Keratinocyte (primary cell): ENCODE data around the gene SLC39A9. TPM values are rescaled to one million over a fixed set of nuclear protein-coding genes. Genes with fewer than 3 reads are reported as not detected.

Experiments
- DNase-seq: peaks from one replicate; pipeline ENCODE4 v3.0.0-alpha.2; 2011; ENCODE audit warnings: low read depth, missing footprints, low spot score
- FAIRE-seq: peaks from 2 replicates; lab custom pipeline; 2011; peaks lifted over from hg19 to GRCh38; lab: Jason Lieb, UNC
- H2AFZ ChIP-seq: 2 replicates; pipeline ENCODE4 v1.6.0; 2012; ENCODE audit warnings: low read length, control low read depth, inconsistent platforms; ENCODE audit not compliant: control insufficient read depth
- H3K27ac ChIP-seq: 2 replicates; pipeline ENCODE4 v1.5.1; 2011; ENCODE audit warnings: low read length; ENCODE audit not compliant: control insufficient read depth, insufficient read depth
- H3K27me3 ChIP-seq: 3 replicates; pipeline ENCODE4 v1.6.0; 2011; ENCODE audit warnings: low read length; ENCODE audit not compliant: control insufficient read depth, insufficient read depth; ENCODE audit errors: extremely low read depth
- H3K36me3 ChIP-seq, 2 experiments: 2 replicates in 1 of 2; 3 replicates in 1 of 2; pipeline ENCODE4 v1.5.1; 2011; ENCODE audit warnings: low read length in 2 of 2, mild to moderate bottlenecking in 1 of 2; ENCODE audit not compliant: control insufficient read depth in 2 of 2, insufficient read depth in 2 of 2; ENCODE audit errors: extremely low read depth in 1 of 2
- H3K4me1 ChIP-seq: 3 replicates; pipeline ENCODE4 v1.5.1; 2011; ENCODE audit warnings: low read length; ENCODE audit not compliant: control insufficient read depth, insufficient read depth; ENCODE audit errors: extremely low read depth
- H3K4me2 ChIP-seq: 3 replicates; pipeline ENCODE4 v1.6.0; 2011; ENCODE audit warnings: low read depth, low read length; ENCODE audit not compliant: control insufficient read depth, insufficient read depth; ENCODE audit errors: extremely low read depth
- H3K4me3 ChIP-seq, 3 experiments: fragments of 200-600 bp in 1 of 3; sonication (generic) in 1 of 3; 2 replicates in 2 of 3; 3 replicates in 1 of 3; pipeline ENCODE4 v1.5.1; 2011 to 2016; ENCODE audit warnings: low read length in 3 of 3, mild to moderate bottlenecking in 3 of 3, control low read depth in 2 of 3, inconsistent platforms in 1 of 3, low read depth in 1 of 3, mixed read lengths in 1 of 3, mixed run types in 1 of 3, moderate library complexity in 1 of 3; ENCODE audit not compliant: control insufficient read depth in 2 of 3, insufficient read depth in 2 of 3; ENCODE audit errors: extremely low read depth in 1 of 3
- H3K79me2 ChIP-seq: 2 replicates; pipeline ENCODE4 v1.6.0; 2012; ENCODE audit warnings: low read length; ENCODE audit not compliant: control insufficient read depth, insufficient read depth
- H3K9ac ChIP-seq: 3 replicates; pipeline ENCODE4 v1.6.0; 2011; ENCODE audit warnings: low read length; ENCODE audit not compliant: control insufficient read depth, insufficient read depth; ENCODE audit errors: extremely low read depth
- H3K9me1 ChIP-seq: 3 replicates; pipeline ENCODE4 v1.6.0; 2011; ENCODE audit warnings: low read length; ENCODE audit not compliant: control insufficient read depth, insufficient read depth; ENCODE audit errors: extremely low read depth
- H3K9me3 ChIP-seq: 2 replicates; pipeline ENCODE4 v1.5.1; 2012; ENCODE audit warnings: low read depth, low read length; ENCODE audit not compliant: control insufficient read depth
- H4K20me1 ChIP-seq: 3 replicates; pipeline ENCODE4 v1.6.0; 2011; ENCODE audit warnings: low read length; ENCODE audit not compliant: control insufficient read depth, insufficient read depth; ENCODE audit errors: extremely low read depth
- CTCF ChIP-seq, 3 experiments: IDR thresholded peaks in 1 of 3; conservative IDR thresholded peaks in 1 of 3; optimal IDR thresholded peaks in 1 of 3; 2 replicates in 2 of 3; 3 replicates in 1 of 3; pipeline versions ENCODE3 to v1.5.1; 2011; ENCODE audit warnings: low read length in 3 of 3, mild to moderate bottlenecking in 3 of 3, moderate library complexity in 2 of 3, control low read depth in 1 of 3, inconsistent platforms in 1 of 3; ENCODE audit not compliant: insufficient read depth in 2 of 3; ENCODE audit errors: extremely low read depth in 1 of 3
- EZH2 ChIP-seq: IDR thresholded peaks from one replicate; pipeline ENCODE4 v1.6.1; 2012; ENCODE audit warnings: inconsistent platforms, mild to moderate bottlenecking, low read length, moderate library complexity
- dilution Hi-C: fragments of 300-500 bp; cut with MboI; formaldehyde crosslinking; loops from one replicate; pipeline ENCODE4 v1.7.0; 2020; ENCODE audit warnings: low sequenced_read_pairs; ENCODE audit not compliant: extremely low pct_ligation_motif_present
- polyA plus RNA-seq, 5 experiments: library from polyadenylated mRNA; depleted of rRNA in 3 of 5; stranded (reverse) in 3 of 5; stranded (forward) in 1 of 5; unstranded in 1 of 5; fragments of >200 nt; gene quantifications; 1 replicate in 1 of 5; 2 replicates in 3 of 5; 3 replicates in 1 of 5; pipeline versions ENCODE4 v1.2.1 to v1.2.3, GENCODE V29; 2011 to 2012; ENCODE audit warnings: missing spikeins in 2 of 5, low read depth in 1 of 5, low replicate concordance in 1 of 5

SLC39A9 gene
- polyA plus RNA-seq, 1 donor (not counting 4 experiments of a cell fraction or from before 2014, with no cell fraction given): 58.8 TPM

GRCh38 chr14:69375722-69376121 lies 22.8 kb upstream of the SLC39A9 start:
- Histone ChIP-seq H4K20me1 (peaks cover 3% of the 10 kb centered on the region), H3K9me1 (no peaks in the 10 kb centered on the region), H3K9ac (no peak overlapping the region), H3K4me2 (no peak overlapping the region), H2AFZ (no peak overlapping the region), H3K4me1 (no peaks in the 10 kb centered on the region), H3K4me3 (no peak overlapping the region), H3K79me2 (peaks cover 2% of the 10 kb centered on the region), H3K27me3 (no peaks in the 10 kb centered on the region), H3K27ac (no peak overlapping the region), H3K9me3 (no peaks in the 10 kb centered on the region), H3K36me3 (peaks cover 4 to 15% of the 10 kb centered on the region in 2 experiments)
- FAIRE-seq (no peak), DNase-seq (no peak)
- dilution Hi-C loops: no loop called here
- no peak for TF ChIP-seq CTCF (optimal IDR thresholded peaks at IDR 0.05 in 1 of 3, IDR thresholded peaks at IDR 0.05 in 1 of 3, conservative IDR thresholded peaks at IDR 0.05 in 1 of 3; ENCODE audit: extremely low read depth in 1 of 3, insufficient read depth in 2 of 3, low read length in 3 of 3)
- TF ChIP-seq EZH2: no peak

GRCh38 chr14:69376439-69376838 lies 22.1 kb upstream of the SLC39A9 start:
- FAIRE-seq (no peak), DNase-seq (no peak)
- Histone ChIP-seq H3K9me3 (no peaks in the 10 kb centered on the region), H3K27me3 (no peaks in the 10 kb centered on the region), H3K4me2 (no peak overlapping the region), H3K9ac (no peak overlapping the region), H2AFZ (no peak overlapping the region), H3K27ac (no peak overlapping the region), H3K36me3 (peaks cover 4 to 15% of the 10 kb centered on the region in 2 experiments), H3K79me2 (peaks cover 4% of the 10 kb centered on the region), H3K9me1 (no peaks in the 10 kb centered on the region), H3K4me3 (no peak overlapping the region), H3K4me1 (no peaks in the 10 kb centered on the region), H4K20me1 (peaks cover 3% of the 10 kb centered on the region)
- dilution Hi-C loops: no loop called here
- TF ChIP-seq CTCF (optimal IDR thresholded peaks at IDR 0.05 in 1 of 3, IDR thresholded peaks at IDR 0.05 in 1 of 3, conservative IDR thresholded peaks at IDR 0.05 in 1 of 3; ENCODE audit: extremely low read depth in 1 of 3, insufficient read depth in 2 of 3, low read length in 3 of 3) (no peak), EZH2 (no peak)
